ENCODE data around the gene PTPN11.
"Not testable (repeated sequence)": the region's sequence is repeated elsewhere in the genome, so short reads cannot be mapped to it uniquely, and the experiment has no call there.

PTPN11 gene

GRCh38 chr12:112424126-112424525, 5.4 kb downstream of the PTPN11 start:
- TF ChIP-seq CTCF (conservative IDR thresholded peaks at IDR 0.05; ENCODE audit: low read depth, low read length) = no peak
- H3K4me3 ChIP-seq (ENCODE audit: low read depth, low read length) = no peak overlapping the region
- no peak for DNase-seq (ENCODE audit: low read depth)

- no peak for TF ChIP-seq CTCF (conservative IDR thresholded peaks at IDR 0.05; ENCODE audit: low read depth, low read length)
- no peak overlapping the region for H3K4me3 ChIP-seq (ENCODE audit: low read depth, low read length)
- no peak for DNase-seq (ENCODE audit: low read depth)
Observed at GRCh38 chr12:112425582-112426382, 7.0 kb downstream of the PTPN11 start.

- no peak for DNase-seq (ENCODE audit: low read depth)
- TF ChIP-seq CTCF (conservative IDR thresholded peaks at IDR 0.05; ENCODE audit: low read depth, low read length) = no peak
- no peak overlapping the region for H3K4me3 ChIP-seq (ENCODE audit: low read depth, low read length)
Observed at GRCh38 chr12:112427760-112428159, 9.0 kb downstream of the PTPN11 start.

- DNase-seq (ENCODE audit: low read depth) = no peak
Observed at GRCh38 chr12:112430929-112431328, 12.2 kb downstream of the PTPN11 start.

GRCh38 chr12:112431965-112432364, 13.2 kb downstream of the PTPN11 start:
- DNase-seq (ENCODE audit: low read depth) = no peak
- TF ChIP-seq CTCF (conservative IDR thresholded peaks at IDR 0.05; ENCODE audit: low read depth, low read length) = no peak
- no peak overlapping the region for H3K4me3 ChIP-seq (ENCODE audit: low read depth, low read length)

More at GRCh38 chr12:112430929-112431328, 12.2 kb downstream of the PTPN11 start:
- no peak for TF ChIP-seq CTCF (conservative IDR thresholded peaks at IDR 0.05; ENCODE audit: low read depth, low read length)
- no peak overlapping the region for H3K4me3 ChIP-seq (ENCODE audit: low read depth, low read length)

- TF ChIP-seq CTCF (conservative IDR thresholded peaks at IDR 0.05; ENCODE audit: low read depth, low read length) = no peak
- DNase-seq (ENCODE audit: low read depth) = no peak
- no peak overlapping the region for H3K4me3 ChIP-seq (ENCODE audit: low read depth, low read length)
Observed at GRCh38 chr12:112433551-112433950, 14.8 kb downstream of the PTPN11 start.

- not testable (repeated sequence) for DNase-seq (ENCODE audit: low read depth); H3K4me3 ChIP-seq (ENCODE audit: low read depth, low read length)
Observed at GRCh38 chr12:112438645-112439044, 19.9 kb downstream of the PTPN11 start.
